ENCODE data around the gene CCDC137.

CCDC137 gene

GRCh38 chr17:81695801-81696200 is 29.3 kb downstream of the CCDC137 start:
- DNase-seq = no peak
- in situ Hi-C loops (cut with MboI; ENCODE audit: low pct_unique_long_range_greater_than_20kb, low sequenced_read_pairs) = no loop called here

GRCh38 chr17:81696218-81696941 is 29.8 kb downstream of the CCDC137 start:
- DNase-seq = no peak
- in situ Hi-C loops (cut with MboI; ENCODE audit: low pct_unique_long_range_greater_than_20kb, low sequenced_read_pairs) = no loop called here

DNA sequence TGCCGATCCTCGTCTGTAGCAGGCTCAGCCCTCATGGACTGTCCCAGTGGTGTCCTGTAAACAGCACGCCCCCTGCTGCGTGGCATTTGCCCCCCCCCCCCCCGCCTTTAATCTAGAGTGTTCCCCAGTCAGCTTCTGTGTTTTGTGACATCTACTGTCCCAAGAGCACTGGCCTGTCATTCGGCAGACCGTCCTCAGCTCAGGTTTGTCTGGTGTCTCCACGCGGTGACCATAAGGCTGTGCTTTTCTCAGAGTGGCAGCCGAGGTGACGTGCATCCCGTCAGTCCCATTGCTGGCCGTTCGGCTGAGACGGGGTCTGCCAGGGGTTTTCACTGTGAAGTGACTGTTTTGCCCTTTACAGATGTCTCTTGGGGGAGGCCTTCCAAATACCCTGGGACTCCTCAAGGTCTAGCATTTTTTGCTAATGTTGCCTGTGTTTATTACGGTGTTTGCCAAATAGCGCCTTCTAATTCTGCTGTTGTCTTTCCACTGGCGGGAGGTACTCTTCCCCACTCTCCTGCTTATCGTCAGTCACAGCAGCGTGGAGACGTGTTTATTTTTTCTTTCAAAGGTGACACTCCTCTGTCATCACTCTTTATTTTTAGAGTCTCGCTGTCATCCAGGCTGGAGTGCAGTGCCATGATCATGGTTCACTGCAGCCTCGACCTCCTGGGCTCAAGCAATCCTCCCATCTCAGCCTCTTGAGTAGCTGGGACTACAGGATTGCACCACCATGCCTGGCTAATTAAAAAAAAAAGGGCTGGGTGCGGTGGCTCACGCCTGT is 30.9 kb downstream of the CCDC137 start:
- in situ Hi-C loops (cut with MboI; ENCODE audit: low pct_unique_long_range_greater_than_20kb, low sequenced_read_pairs) = no loop called here
- no peak for DNase-seq

- in situ Hi-C loops (cut with MboI; ENCODE audit: low pct_unique_long_range_greater_than_20kb, low sequenced_read_pairs) = no loop called here
- DNase-seq = no peak
Measured at GRCh38 chr17:81700353-81701287, 34.1 kb downstream of the CCDC137 start.

DNA sequence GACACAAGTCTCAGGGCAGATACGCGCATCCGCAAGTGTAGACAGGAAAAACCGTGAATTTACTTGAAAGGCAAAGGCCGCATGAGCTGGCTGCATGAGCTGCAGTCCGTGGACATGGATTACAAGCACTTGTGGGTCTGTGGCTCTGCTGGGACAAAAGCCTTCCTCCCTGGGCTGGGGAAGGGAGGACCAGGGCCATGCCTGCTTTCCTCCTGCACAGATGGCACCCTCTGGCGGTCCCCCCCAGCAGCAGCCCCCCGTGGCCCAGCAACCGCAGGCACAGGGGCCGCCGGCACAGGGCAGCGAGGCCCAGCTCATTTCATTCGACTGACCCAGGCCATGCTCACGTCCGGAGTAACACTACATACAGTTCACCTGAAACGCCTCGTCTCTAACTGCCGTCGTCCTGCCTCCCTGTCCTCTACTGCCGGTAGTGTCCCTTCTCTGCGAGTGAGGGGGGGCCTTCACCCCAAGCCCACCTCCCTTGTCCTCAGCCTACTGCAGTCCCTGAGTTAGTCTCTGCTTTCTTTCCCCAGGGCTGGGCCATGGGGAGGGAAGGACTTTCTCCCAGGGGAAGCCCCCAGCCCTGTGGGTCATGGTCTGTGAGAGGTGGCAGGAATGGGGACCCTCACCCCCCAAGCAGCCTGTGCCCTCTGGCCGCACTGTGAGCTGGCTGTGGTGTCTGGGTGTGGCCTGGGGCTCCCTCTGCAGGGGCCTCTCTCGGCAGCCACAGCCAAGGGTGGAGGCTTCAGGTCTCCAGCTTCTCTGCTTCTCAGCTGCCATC is 34.9 kb downstream of the CCDC137 start:
- in situ Hi-C loops (cut with MboI; ENCODE audit: low pct_unique_long_range_greater_than_20kb, low sequenced_read_pairs) = no loop called here
- no peak for DNase-seq

DNA sequence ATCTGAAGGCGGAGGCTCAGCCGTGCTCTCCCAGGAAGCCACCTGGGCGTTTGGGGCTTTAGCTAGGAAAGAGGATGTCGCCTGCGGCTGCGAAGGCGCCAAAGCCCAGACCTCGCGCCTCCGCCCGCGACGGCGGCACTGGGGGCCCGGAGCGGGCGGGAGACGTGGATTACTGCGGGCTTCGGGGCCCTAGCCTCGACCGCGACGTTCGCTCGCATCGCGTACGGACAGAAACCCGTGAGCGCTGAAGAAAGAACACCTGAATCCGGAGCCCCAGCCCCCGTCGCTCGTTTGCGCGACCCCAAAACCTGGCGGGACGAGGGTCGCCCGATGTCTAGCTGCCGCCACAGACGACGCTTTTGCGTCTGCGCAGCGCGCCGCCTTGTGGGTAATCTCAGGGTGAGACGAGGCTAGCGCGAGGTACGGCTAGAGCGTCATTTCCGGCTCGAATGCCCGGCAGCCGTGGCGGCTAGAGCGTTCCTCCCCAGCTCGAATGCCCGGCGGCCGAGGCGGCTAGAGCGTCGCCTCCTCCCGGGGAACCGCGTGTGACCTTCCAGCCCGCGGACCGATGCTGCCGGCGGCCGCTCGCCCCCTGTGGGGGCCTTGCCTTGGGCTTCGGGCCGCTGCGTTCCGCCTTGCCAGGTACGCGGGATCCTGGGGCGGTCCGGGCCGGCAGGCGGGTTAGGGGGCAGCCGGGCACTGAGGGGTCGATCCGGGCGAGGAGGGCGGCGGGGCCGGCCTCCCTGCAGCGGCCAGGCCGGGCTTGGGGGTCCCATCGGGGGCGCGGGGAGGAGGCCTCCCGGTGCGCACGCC is 36.6 kb downstream of the CCDC137 start, which contains the start of gene MRPL12:
Gene MRPL12 (plus strand): TSS at position 434 of the 813 bp plus-strand sequence. CDS start 135 bp downstream, at position 569.
- peak; percentile 92 for DNase-seq
- in situ Hi-C loops (cut with MboI; ENCODE audit: low pct_unique_long_range_greater_than_20kb, low sequenced_read_pairs) = no loop called here

DNA sequence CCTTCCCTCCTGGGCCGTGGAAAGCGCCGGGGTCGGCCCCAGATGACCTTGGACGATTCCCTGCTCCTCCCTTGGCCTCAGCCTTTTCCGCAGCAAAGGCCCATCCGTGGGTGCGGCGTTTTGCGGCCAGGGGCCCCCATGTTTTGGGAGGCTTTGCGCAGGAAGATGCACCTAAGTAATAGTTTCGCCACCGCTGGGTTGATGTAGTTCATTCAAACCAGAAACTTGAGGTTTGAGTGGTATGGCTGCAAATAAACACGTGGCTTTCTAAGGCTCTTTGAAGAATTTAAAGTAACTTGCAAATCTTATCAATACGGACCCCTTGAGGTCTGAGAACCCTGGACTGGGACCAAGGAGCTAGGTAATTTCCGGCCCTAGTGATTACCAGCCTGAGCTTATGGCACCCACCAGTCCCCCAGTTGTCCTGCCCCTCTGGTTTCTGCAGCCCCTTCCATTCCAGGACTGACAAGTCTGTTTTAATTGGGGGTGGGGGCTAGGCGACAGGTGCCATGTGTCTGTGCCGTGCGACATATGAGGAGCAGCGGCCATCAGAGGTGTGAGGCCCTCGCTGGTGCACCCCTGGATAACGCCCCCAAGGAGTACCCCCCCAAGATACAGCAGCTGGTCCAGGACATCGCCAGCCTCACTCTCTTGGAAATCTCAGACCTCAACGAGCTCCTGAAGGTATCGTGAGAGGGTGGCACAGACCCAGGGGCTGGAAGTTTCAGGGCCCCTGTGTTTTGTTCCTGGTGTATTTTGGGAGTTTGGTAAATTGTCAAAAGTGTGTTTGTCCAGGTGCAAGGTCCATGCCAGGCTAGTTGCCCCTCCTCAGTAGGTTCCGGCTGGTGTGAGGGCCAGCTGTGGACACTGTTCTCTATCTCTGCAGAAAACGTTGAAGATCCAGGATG is 37.5 kb downstream of the CCDC137 start:
- no peak for DNase-seq
- in situ Hi-C loops (cut with MboI; ENCODE audit: low pct_unique_long_range_greater_than_20kb, low sequenced_read_pairs) = no loop called here

DNA sequence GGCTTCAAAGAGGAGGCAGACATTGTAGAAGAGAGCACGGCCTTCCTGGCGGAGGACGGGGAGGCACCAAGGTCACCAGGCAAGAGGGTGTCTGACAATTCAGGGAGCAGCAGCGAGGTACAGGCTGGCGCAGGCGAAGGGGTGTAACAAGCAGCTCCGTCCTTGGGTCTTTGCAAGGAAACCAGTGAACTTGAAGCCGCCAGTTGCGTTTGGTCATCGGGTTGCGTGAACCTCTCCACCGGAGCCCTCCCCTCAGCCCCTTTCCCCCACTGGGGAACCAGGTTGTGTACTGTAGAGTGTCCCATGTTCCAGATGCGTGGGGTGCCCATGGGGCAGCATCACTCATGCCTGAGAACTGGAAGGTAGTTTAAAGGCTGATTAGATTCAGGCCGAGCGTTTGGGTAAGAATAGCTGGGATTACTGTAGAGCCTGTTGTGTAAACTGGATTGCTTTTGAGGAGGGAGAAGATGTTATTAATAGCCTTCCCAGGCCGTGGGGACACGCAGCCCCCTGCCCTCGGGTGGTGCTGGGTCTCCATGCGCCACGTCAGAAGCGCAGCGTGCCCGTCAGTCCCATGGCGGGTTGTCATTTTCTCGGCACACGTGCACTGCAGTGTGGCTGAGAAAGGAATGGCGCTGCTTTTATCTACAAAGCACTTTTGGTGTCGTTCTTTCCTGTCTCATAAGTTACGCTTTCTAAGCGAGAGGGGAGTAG is 39.1 kb downstream of the CCDC137 start:
- in situ Hi-C loops (cut with MboI; ENCODE audit: low pct_unique_long_range_greater_than_20kb, low sequenced_read_pairs) = no loop called here
- no peak for DNase-seq

- in situ Hi-C loops (cut with MboI; ENCODE audit: low pct_unique_long_range_greater_than_20kb, low sequenced_read_pairs) = no loop called here
- DNase-seq = no peak
Measured at GRCh38 chr17:81706232-81706611, 39.7 kb downstream of the CCDC137 start.

- in situ Hi-C loops (cut with MboI; ENCODE audit: low pct_unique_long_range_greater_than_20kb, low sequenced_read_pairs) = no loop called here
- DNase-seq = no peak
Measured at GRCh38 chr17:81706757-81707624, 40.5 kb downstream of the CCDC137 start.

GRCh38 chr17:81707725-81708646 is 41.4 kb downstream of the CCDC137 start:
- in situ Hi-C loops (cut with MboI; ENCODE audit: low pct_unique_long_range_greater_than_20kb, low sequenced_read_pairs) = no loop called here

GRCh38 chr17:81708739-81709185 is 42.2 kb downstream of the CCDC137 start:
- DNase-seq = no peak
- in situ Hi-C loops (cut with MboI; ENCODE audit: low pct_unique_long_range_greater_than_20kb, low sequenced_read_pairs) = no loop called here

More at GRCh38 chr17:81707725-81708646, 41.4 kb downstream of the CCDC137 start:
- no peak for DNase-seq

DNA sequence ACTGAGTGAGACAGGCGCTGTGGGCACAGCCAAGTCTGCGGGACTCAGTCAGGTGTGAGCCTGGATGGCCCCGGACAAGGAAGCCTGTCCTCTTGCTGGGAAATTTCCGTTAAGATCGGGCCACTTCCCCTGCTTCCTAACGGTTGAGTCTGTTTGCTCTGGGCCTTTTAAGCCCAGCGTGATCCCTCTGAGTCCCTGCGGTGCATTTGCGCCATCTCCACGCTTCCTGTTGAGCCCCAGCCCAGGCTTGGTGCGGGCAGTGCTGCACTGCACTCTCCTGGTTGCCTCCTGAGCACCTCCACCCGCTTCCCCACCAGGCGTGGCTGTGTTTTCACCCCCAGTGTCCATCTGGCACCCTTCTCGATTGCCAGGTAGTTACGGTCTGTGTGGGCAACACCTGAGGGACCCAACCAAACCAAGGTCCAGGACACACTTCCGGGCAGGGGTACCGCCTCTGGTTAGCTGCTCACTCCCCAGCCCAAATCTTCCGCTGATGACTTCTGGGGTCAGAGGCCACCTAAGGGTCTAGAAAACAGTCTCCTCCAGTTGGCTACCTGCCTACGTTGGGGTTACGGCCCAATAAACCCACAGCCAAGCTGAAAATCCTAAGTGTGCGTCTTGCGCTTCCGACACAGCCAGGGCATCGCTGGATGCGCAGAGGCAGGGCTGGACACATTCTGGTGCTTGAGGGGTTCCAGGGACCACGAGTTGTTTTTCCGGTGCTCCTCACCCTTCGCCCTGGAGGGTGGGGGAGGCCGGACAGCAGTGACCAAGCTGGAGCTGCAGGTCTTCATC is 44.2 kb downstream of the CCDC137 start:
- peak; percentile 69 for DNase-seq
- in situ Hi-C loops (cut with MboI; ENCODE audit: low pct_unique_long_range_greater_than_20kb, low sequenced_read_pairs) = no loop called here
